Stimulated activated CD4-positive, alpha-beta T cell treated with anti-CD3 and anti-CD28 coated beads, Interleukin-15, amount 100 ng/mL, for 48 hours (primary cell): ENCODE measurements around the gene TELO2.

Source experiments
- DNase-seq, 2 donors: peaks; one replicate each; pipeline ENCODE4 v3.0.0-alpha.2; 2020; ENCODE audit warnings: low read depth in 2 of 2

Gene TELO2

DNA sequence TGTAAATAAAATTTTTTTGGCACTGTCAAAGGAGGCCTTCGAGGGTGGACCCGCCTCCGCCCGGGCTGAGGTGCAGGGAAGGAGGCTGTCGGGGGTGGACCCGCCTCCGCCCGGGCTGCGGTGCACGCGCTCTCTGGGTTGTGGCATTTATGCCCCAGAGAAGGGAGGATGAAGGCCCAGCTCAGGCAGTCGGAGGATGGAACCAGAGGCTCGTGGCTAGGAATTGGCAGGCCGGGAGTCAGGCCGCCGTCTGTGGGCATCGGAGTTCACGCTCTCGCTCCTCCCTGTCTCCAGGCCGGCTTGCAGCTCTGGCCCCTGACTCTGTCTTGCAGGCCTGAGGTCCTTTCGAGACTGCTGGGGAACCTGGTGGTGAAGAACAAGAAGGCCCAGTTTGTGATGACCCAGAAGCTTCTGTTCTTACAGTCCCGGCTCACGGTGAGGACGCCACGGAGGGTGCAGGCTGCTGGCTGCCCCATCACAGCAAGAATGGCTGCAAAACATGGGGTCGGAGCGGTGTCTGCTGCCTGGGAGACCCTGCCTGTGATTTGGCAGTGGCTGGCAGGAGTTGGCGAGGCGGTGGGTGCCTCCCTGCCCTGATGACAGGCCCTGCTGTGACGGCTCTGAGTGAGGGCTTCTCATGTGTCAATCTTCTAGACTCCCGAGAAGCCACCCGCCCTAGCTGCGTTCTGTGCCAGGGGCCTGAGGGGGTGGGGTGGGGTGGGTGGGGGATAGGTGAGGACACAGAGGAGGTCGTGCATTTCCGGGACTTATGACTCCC, 5.9 kb downstream of the TELO2 start:
- no peak for DNase-seq

DNA sequence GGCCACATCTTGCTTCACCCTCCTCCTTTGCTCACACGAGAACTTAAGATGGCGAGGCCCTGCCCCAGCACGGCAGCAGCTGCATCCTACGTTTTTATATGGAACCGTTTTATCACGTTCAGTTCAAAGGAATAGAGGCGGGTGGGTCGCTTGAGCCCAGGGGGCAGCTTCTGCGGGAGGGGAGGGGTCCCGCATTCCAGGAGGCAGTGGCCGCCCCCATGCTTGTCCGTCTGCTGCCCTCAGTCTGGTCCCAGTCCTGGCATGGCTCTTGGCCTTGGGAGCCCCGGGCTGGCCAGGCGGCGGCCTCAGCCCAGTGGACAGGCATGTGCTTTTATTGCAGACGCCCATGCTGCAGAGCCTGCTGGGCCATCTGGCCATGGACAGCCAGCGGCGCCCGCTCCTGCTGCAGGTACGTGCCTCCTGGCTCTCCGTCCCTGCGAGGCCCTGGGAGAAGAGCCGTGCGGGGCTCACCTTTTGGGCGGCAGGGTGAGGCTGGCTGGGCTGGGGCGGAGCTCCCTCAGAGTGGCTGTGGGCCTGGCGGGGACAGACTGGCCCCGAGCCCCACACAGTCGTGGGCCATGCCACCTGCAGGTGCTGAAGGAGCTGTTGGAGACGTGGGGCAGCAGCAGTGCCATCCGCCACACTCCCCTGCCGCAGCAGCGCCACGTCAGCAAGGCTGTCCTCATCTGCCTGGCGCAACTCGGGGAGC, 6.8 kb downstream of the TELO2 start:
- no peak for DNase-seq

DNA sequence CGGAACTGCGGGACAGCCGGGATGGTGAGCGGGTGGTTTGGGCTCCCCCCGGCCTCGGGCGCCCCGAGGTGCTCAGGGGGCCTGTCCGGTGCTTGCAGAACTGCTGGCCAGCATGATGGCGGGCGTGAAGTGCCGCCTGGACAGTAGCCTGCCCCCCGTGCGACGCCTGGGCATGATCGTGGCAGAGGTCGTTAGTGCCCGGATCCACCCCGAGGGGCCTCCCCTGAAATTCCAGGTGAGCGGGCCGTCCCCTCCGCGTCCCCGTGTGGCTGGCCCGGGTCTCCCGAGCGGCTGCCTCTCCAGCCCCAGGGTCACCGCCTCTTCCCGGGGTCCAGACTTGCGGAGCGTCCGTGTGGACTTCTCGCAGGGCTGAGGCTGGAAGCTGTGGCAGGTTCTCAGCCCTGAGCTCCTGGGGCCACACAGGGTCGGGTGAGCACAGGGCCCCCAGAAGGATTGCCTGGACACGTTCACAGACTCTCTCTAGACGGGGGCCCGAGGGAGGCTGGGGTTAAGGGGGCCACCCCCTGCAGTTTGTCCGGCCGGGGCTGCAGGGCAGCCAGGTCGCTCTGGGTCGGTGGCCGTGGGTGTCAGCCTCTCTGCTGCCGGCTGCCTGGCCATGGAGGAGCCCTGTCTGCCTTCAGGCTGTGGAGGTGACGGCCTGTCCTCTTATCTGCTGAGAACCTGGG, 7.4 kb downstream of the TELO2 start:
- no peak for DNase-seq

DNA sequence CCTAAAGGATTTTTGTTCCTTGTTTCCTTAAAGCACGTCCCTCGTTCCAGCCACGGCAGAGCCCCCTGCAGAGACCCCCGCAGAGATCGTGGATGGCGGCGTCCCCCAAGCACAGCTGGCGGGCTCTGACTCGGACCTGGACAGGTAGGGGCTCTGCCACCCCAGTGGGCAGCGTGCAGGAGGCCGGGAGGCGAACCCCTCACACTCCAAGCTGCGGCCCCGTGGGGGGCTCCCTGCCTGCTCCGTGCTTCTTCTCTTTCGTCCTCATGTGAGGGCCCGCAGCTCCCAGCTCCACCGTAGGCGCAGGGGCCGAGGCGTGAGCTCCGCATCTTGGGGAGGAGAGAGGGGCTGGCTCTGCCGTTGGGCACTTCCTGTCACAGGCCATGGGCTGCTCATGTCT, 8.5 kb downstream of the TELO2 start:
- DNase-seq = no peak

DNA sequence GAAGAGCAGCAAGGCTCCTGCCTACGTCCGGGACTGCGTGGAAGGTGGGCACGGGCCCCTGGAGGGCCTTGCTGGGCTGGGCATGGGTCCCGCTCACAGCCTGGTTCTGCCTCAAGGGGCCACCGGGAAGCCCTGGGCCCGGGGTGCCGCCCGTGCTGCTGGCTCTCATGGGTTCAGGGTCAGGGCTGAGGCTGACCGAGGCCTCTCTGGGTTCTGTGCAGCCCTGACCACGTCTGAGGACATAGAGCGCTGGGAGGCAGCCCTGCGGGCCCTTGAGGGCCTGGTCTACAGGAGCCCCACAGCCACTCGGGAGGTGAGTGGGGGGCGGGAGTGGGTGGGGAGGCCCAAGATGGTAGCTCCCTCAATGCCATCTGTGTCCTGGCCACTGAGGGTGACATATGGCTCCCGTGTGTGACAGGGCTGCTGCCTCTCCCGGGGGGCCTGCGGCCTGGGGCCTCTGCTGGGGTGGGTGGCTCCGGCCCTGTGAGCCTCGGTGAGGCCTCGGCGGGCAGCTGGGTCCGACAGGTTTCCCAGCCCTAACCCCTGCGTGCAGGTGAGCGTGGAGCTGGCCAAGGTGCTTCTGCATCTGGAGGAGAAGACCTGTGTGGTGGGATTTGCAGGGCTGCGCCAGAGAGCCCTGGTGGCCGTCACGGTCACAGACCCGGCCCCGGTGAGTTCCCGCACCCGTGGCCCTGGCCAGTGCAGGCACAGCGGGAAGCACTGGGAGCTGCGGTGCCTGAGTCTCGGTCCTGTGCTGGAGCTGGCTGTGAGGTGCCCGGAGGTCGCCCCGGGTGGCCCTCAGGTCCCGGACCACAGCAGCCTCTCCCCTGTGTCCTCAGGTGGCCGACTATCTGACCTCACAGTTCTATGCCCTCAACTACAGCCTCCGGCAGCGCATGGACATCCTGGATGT, 9.2 kb downstream of the TELO2 start:
- DNase-seq = no peak

DNA sequence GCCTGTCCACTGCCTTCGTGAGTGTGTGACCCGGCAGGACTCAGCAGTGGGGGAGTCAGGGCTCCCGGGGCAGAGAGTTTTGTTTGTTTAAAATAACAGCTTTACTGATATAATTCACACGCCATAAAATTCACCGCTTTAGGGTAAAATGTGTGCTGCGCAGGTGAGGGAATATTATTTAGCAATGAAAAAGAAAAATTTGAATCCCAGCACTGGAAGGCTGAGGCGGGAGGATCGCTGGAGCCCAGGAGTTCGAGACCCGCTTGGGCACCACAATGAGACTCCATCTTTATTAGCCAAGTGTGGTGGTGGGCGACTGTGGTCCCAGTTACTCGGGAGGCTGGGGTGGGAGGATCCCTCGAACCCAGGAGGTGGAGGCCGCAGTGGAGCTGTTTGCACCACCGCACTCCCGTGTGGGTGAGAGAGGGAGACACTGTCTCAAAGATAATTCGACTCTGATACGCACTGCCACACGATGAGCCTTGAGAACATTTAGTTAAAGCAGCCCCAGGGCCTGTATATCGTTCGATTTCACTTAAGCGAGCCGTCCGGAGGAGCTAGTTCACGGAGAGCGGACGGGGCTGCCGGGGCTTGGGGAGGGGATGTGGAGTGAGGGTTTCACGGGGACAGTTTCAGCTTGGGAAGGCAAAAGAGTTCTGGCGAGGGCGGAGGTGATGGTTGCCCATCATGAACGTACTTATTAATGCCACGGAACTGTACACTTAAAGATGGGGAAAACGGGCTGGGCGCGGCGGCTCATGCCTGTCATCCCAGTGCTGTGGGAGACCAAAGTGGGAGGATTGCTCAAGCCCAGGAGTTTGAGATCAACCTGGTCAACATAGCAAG, 10.2 kb downstream of the TELO2 start:
- no peak for DNase-seq

DNA sequence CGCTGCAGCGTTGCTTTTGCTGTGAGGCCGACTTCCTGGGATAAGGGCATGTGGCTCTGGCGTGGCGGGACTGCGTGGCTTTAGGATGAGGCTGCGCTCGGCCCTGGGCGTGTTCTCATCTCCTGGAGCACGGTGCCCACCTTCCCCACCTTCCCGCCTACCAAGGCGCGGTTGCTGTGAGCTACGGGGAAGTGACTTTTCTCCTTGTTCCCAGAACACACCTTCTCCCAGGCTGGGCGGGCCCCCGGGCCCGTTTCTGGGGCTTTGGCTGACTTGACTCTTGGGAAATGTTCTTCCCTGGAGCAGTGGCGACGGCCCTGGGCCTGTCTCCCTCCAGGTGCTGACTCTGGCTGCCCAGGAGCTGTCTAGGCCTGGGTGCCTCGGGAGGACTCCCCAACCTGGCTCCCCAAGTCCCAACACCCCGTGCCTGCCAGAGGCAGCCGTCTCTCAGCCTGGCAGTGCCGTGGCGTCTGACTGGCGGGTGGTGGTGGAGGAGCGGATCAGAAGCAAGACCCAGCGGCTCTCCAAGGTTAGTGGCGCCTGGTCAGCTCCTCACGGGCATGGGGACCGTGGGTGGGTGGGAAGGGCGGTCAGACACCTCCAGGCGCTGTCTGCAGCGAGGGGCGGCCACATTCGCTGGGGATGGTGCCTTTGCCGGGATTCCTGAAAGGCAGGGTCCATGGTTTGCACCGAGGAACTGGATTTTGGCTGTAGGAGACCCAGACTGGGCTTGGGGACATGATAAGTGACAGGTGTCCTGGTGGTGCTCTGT, 12.1 kb downstream of the TELO2 start:
- no peak for DNase-seq

DNA sequence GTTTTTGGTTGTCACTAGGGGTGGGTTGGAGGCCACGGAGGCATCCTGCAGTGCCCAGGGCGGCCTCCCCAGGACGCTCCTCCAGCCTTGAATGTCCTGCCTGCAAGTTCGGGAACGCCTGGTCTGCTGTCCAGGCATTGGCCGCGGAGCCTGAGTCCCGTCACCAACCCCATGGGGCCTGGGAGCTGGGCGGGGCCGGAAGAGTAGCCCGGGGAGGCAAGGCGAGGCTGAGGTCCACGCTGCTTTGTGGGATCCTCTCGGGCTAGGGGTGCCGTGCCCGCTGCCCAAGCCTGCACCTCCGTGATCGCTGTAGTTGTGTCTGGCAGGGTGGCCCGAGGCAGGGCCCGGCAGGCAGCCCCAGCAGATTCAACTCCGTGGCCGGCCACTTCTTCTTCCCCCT, 12.8 kb downstream of the TELO2 start:
- DNase-seq = no peak

DNA sequence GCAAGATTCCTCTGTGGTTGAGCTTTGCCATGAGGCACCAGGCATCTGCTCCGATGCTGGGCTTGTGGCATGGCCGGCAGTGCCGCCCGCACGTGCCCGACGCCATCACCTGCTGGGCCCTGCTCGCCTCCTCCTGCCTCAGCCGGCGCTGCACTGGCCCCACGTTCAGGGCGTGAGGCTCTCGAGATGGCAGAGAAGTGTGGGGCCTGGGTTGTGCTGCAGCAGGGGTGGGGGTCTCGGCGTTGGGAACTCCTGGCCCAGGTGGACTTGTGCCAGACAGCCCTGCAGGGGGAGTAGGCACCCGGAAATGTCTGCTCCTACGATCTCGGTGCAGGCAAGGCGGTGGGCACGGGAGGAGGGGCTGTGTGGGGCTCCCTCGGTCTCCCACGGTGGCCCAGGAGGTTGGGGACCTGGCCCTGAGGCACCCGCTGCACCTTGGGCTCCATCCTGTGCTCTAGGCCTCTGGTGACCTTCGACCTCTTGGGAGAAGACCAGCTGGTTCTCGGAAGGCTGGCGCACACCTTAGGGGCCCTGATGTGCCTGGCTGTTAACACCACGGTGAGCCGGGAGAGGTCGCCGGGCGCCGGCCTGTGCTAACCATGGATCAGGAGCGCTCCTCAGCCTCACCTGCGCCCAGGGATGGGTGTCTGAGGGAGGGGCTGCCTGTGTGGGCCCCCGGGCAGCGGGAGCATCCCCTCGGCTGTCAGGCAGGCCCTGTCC, 13.5 kb downstream of the TELO2 start:
- no peak for DNase-seq

DNA sequence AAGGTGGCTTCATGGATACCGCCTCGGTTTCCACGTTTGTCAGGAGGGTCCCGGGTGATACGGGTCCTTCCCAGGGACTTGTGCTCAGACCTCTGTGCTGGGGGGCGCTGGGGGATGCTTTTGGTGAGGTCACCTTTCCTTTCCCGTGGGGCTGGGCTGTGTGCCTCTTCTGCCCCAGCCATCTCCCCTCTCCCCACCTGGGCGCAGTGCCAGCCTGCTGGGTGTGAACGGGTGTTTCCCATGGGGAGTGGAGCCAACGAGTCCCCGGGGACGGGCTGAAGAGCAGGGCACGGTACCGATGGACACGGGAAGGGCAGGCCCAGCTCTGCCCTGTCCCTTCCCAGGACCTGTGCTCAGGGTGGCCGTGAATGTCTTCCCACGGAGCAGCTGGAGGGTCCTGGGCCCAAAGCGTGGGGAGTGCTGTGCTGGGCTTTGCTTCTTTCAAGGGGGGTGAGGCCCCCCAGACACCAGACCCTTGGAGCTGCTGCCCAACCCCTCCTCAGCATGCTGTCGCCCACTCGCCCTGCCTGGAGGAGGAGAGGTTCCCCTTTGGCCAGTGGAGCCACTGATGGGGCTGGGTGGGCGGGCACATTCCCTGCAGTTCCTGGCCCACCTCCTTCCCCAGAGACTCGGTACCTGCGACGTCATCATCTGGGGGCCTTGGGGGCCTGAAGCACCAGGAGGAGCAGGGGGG, 15.5 kb downstream of the TELO2 start:
- DNase-seq = no peak

DNA sequence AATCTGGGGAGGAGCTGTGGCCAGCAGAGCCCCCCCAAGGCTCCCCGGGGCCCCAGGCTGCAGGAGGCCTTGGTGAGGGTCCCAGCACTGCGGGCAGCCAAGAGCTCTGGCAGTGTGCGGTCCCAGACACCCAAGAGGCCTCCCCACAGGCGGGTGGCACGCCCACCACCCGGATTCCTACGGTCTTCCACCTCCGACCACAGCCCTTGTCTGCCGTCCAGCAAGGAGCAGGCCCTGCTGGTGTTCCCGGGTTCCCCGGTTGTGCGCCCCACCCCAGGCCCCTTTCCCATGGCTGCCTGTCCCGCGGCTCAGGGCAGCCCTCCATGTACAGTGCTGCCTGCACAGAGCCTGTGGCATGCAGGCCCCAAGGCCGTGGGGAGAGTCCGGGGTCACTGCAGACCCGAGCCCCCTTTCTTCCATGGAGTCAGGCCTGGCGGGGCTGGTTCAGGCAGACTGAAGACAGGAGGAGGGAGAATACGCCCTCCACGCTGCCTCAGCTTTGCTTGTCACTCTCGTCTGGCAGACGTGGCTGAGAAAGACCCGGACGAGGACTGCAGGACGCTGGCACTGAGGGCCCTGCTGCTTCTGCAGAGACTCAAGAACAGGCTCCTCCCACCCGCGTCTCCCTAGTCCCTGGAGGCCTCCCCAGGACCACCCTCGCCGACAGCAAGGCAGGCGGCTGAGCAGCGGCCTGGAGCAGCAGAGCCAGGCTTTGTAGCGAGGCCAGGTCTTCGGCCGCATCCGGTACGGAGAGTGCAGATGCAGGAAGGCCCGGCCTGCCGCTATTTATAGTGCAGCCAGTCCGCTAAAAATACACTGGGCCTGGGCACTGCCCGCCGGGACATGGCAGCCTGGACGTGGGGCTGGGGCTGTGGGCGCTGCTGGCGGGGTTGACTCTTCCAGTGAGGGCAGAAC, 16.4 kb downstream of the TELO2 start:
- DNase-seq = no peak

DNA sequence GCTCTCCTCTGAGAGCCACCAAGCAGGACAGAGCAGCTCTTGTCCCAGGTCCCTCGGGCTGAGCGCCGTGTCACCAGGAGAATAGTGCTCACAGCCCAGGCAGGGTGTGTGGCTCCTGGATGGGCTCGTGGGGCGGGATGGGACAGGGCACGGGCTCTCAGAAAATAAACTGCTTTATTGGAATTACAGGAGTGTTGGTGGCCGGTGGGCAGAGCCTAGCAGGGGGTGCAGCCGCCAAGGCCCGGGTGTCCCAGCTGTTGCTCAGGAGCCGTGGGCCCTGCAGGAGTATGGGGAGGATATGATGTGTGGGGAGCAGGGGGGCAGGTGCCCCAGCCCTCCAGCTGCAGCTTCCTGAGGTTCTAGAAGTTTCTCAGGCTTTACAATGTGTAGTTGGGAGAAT, 17.1 kb downstream of the TELO2 start:
- no peak for DNase-seq

DNA sequence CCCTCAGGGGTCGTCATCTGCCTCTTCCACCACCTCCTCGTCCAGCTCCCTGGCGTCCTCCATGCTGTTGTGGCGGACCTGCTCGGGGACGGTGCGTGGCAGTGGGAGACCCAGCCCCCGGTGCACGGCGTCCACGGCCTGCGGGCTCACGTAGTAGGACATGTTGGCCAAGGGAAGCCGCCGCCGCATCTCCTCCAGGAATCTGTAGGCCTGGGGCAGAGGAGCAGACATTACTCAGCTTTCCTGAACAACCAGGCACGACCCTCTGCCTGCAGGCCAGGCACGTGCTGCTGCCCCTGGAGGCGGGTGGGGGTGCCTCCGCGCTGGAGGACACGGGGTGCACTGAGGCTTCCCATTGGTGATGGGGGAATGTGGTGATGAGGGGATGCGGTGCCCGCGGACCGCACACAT, 17.8 kb downstream of the TELO2 start:
- DNase-seq = no peak

DNA sequence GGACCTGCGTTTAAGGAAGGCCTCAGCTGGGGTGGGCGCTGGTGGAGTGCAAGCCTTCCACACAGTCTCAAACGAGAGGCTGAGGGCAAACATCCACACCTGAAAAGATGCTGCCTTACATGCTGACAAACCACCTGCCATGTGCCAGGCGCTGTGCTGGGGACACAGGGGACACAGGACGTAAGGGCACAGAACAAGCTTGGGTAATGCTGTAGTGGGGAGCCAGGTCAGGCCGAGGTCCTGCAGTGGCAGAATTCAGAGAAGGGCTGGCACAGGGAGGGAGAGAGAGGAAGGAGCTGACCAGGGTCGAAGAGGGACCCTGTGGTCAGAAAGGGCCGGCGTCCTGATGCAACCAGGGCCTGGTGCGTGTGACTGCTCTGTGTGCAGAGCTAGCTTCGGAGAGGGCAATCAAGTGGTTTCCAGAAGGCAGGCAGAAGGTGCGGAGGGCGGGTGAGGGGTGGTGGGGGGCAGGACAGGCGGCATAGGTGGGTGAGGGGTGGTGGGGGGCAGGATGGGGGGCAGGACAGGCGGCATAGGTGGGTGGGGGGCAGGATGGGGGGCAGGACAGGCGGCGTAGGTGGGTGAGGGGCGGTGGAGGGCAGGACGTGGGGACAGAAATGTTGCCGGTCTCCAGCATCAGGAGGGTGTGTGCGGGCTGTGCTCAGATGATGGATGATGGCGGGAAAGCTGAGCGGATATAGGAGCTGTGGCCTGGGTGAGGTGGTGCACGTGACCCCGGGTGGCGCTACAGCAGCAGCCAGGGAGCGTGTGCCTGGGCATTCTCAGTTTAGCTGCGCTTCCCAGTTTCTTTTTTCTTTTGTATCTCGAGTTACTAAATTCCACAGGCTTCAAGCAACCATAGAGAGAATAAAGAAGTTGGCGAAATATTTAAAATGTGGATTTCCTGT, 18.8 kb downstream of the TELO2 start:
- no peak for DNase-seq

DNA sequence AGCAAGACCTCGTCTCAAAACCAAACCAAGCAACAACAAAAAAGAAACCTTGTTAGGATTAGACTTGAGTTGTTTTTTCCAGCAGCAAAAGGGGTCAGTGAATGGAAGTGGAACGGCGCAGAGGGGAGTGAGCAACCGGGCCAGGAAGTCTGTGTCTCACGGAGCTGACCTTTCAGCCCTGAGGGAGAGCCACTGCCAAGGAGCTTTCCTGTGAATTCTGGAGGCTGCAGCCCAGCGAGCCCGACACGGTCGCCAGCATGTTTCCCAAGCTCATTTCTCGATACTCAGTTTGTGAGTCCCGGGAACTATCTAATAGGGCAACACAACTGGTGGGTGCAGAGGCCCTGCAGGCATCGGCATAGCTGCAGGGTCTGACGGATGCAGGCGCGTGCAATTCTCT, 19.6 kb downstream of the TELO2 start:
- DNase-seq = no peak

DNA sequence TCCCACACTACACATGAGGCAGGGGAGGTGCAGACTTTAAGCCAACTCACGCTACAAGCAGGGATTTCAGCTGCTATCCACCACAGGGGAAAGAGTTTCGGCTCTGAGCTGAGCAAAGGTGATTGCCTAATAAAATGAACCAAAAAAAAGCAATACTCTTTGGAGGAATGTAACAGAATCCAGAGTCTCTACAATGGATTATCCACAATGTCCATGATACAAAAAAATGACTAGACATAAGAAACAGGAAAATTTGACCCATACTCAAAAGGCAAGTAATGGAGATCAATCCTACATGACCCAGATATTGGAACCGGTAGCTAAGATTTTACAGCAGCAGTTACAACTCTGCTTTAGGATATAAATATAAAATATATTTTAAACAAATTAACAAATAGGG, 21.3 kb downstream of the TELO2 start:
- no peak for DNase-seq
